Gastroesophageal sphincter (tissue), 4 donors: ENCODE data around the gene HOMEZ. TPM values are rescaled to one million over a fixed set of nuclear protein-coding genes. Genes with fewer than 3 reads are reported as not detected.
"Not testable (repeated sequence)": the region's sequence is repeated elsewhere in the genome, so short reads cannot be mapped to it uniquely, and the experiment has no call there.

Source experiments
- ATAC-seq: fragments of 150-250 bp; one replicate; pipeline ENCODE4 v1.9.1; 2016; ENCODE audit warnings: mild to moderate bottlenecking, moderate library complexity
- H3K27ac ChIP-seq, 4 donors: fragments of 200-600 bp; sonication (generic) in 3 of 4; 1 replicate in 3 of 4; 2 replicates in 1 of 4; pipeline ENCODE4 v1.5.1; 2016 to 2019
- H3K27me3 ChIP-seq: fragments of 200-600 bp; sonication (generic); one replicate; pipeline ENCODE4 v1.5.1; 2019
- H3K36me3 ChIP-seq, 2 donors: fragments of 200-600 bp; sonication (generic); one replicate each; pipeline ENCODE4 v1.5.1; 2019; ENCODE audit warnings: control low read depth in 1 of 2
- H3K4me1 ChIP-seq, 3 donors: fragments of 200-600 bp; sonication (generic); 1 replicate in 2 of 3; 2 replicates in 1 of 3; pipeline ENCODE4 v1.5.1; 2016 to 2019; ENCODE audit warnings: control low read depth in 2 of 3
- H3K4me3 ChIP-seq, 2 donors: fragments of 200-600 bp; sonication (generic); one replicate each; pipeline ENCODE4 v1.5.1; 2019; ENCODE audit warnings: mild to moderate bottlenecking in 1 of 2, moderate library complexity in 1 of 2
- H3K9me3 ChIP-seq, 3 donors: fragments of 200-600 bp; sonication (generic); one replicate each; pipeline ENCODE4 v1.5.1; 2017 to 2019; ENCODE audit warnings: control low read depth in 2 of 3
- CTCF ChIP-seq, 4 experiments: fragments of 200-600 bp in 2 of 4; fragments of 450-650 bp in 2 of 4; sonication (generic) in 1 of 4; IDR thresholded peaks; one replicate each; pipeline ENCODE4 v1.5.1; 2017 to 2019; ENCODE audit warnings: antibody characterized with exemption in 4 of 4, mild to moderate bottlenecking in 2 of 4, moderate library complexity in 2 of 4
- EP300 ChIP-seq: sonication (generic); formaldehyde crosslinking; IDR thresholded peaks from one replicate; pipeline ENCODE4 v1.6.1; 2017; ENCODE audit warnings: antibody characterized with exemption, mild to moderate bottlenecking
- POLR2A ChIP-seq, 2 donors: fragments of 450-650 bp; IDR thresholded peaks; one replicate each; pipeline ENCODE4 v1.6.1; 2017; ENCODE audit warnings: antibody characterized with exemption in 2 of 2, mild to moderate bottlenecking in 2 of 2, moderate library complexity in 1 of 2
- POLR2AphosphoS5 ChIP-seq: sonication (generic); formaldehyde crosslinking; IDR thresholded peaks from one replicate; pipeline ENCODE4 v1.6.1; 2017; ENCODE audit warnings: antibody characterized with exemption
- WGBS, 2 donors: methylation state at CpG; one replicate each; pipeline ENCODE4 v1.1.5; 2018; ENCODE audit warnings: low coverage in 1 of 2; 5-methylcytosine and 5-hydroxymethylcytosine counted together
- total RNA-seq, 4 donors: library from RNA; depleted of rRNA; stranded (reverse); fragments of >200 nt; gene quantifications; one replicate each; pipeline ENCODE4 v1.1.0, GENCODE V29; 2016

HOMEZ gene
- total RNA-seq, 4 donors from 2014 or later = 7.5 to 11.3 (median 9.4) TPM

DNA sequence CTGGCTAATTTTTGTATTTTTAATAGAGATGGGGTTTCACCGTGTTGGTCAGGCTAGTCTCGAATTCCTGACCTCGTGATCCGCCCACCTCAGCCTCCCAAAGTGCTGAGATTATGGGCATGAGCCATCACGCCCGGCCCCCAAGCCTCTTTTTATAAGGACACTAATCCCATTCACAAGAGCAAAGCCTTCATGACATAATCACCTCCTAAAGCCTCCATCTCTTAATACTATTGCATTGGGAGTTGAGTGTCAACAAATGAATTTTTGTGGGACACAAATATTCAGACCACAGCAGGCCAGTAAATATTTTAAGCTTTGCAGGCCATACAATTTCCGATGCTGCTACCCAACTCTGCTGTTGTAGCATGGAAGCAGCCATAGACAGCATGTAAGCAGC, 37.3 kb downstream of the HOMEZ start:
- no peaks in the 10 kb centered on the region for H3K27me3 ChIP-seq
- no peaks in the 10 kb centered on the region for H3K9me3 ChIP-seq
- H3K36me3 ChIP-seq = no peaks in the 10 kb centered on the region
- H3K4me1 ChIP-seq = no peaks in the 10 kb centered on the region
- no peak overlapping the region for H3K4me3 ChIP-seq
- TF ChIP-seq POLR2A (IDR thresholded peaks at IDR 0.05) (no peak), CTCF (IDR thresholded peaks at IDR 0.05) (no peak), EP300 (no peak), POLR2AphosphoS5 (no peak)
- no peak overlapping the region for H3K27ac ChIP-seq
- ATAC-seq = no peak
- 78 to 80% methylated on average over 1 to 6 of the region's 7 CpGs for WGBS, 2 donors

DNA sequence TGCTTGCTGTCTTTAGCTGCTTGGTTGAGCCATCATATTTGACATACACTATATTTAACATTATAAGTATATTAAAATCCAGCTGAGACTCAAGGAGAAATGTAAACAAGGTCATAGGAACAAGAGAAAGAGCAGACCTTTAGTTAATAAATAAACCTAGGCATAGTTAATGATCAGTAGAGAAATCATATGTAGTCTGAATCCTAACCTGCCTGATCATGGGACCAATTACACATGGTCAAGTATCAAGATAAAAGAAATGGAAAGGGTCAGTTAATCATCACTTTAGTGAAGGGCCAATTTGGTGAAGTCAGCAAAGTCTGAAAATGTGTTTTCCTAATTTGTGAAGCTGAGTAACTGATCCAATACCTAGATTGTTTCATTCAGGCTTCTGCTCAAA, 40.6 kb downstream of the HOMEZ start:
- ATAC-seq = no peak
- TF ChIP-seq CTCF (IDR thresholded peaks at IDR 0.05) (no peak), POLR2A (IDR thresholded peaks at IDR 0.05) (no peak), EP300 (no peak), POLR2AphosphoS5 (no peak)
- Histone ChIP-seq H3K27me3 (no peaks in the 10 kb centered on the region), H3K4me1 (no peaks in the 10 kb centered on the region), H3K27ac (no peak overlapping the region), H3K4me3 (no peak overlapping the region), H3K36me3 (no peaks in the 10 kb centered on the region), H3K9me3 (no peaks in the 10 kb centered on the region)

DNA sequence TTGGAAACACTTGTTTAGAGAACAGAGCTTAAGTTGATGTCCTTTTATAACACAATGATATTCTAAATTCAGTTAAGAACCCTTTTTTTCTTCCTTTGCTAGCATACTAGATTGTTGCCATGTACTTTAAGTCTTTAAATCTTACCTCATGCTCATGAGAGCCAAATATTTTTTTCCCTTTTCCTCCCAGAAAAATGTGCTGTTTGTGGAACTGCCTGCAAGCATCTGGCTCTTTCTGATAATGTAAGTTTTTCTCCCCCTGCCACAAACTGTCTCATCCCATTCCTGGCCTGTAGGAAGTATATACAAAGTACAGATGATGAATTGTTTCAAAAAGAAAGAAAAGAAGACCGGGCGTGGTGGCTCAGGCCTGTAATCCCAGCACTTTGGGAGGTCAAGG, 42.9 kb downstream of the HOMEZ start:
- 40% methylated on average over 1 of the region's 2 CpGs; no CpG with 5 or more reads in 1 of the 2 donors for WGBS, 2 donors
- ATAC-seq = no peak
- H3K27ac ChIP-seq = no peak overlapping the region
- H3K9me3 ChIP-seq = no peaks in the 10 kb centered on the region
- H3K4me1 ChIP-seq = peaks cover 0 to 4% (median 0%) of the 10 kb centered on the region in 3 donors
- H3K36me3 ChIP-seq = no peaks in the 10 kb centered on the region
- no peak overlapping the region for H3K4me3 ChIP-seq
- no peaks in the 10 kb centered on the region for H3K27me3 ChIP-seq
- TF ChIP-seq EP300 = no peak
- TF ChIP-seq POLR2A (IDR thresholded peaks at IDR 0.05) = no peak
- TF ChIP-seq POLR2AphosphoS5 = no peak
- no peak for TF ChIP-seq CTCF (IDR thresholded peaks at IDR 0.05)

DNA sequence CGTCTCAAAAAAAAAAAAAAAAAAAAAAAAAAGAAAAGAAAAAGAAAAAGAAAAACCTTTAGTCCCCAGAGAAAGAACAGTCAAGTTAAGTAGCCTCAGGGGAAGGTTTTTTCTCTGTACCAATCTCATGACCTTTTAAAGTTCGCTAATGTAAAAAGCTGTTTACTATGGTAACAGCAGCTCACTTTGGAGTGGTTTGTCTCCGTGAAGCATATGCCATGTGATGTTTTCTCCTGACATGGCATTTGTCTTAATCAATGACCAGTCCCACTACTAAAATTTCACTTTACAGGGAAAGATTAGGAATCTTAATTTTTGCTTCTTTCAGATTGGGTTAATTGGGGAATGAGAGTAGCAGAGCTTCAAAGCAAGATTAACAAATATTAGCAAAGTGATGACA, 43.9 kb downstream of the HOMEZ start:
- TF ChIP-seq POLR2A (IDR thresholded peaks at IDR 0.05) (no peak), CTCF (IDR thresholded peaks at IDR 0.05) (no peak), POLR2AphosphoS5 (no peak), EP300 (no peak)
- Histone ChIP-seq H3K9me3 (no peaks in the 10 kb centered on the region), H3K4me1 (peaks cover 0 to 12% (median 0%) of the 10 kb centered on the region in 3 donors), H3K27me3 (no peaks in the 10 kb centered on the region), H3K36me3 (no peaks in the 10 kb centered on the region), H3K4me3 (no peak overlapping the region), H3K27ac (no peak overlapping the region)
- ATAC-seq = no peak
- 57 to 67% methylated on average over 2 to 3 of the region's 3 CpGs for WGBS, 2 donors

- not testable (repeated sequence) for ATAC-seq, H3K36me3 ChIP-seq, H3K4me3 ChIP-seq, H3K27ac ChIP-seq, H3K27me3 ChIP-seq, H3K9me3 ChIP-seq
- peaks cover 0 to 12% (median 0%) of the 10 kb centered on the region in 3 donors for H3K4me1 ChIP-seq
- WGBS, 2 donors = 79 to 88% methylated on average over 6 of the region's 7 CpGs
Observed at GRCh38 chr14:23241061-23241715, 44.7 kb downstream of the HOMEZ start.
